ENCODE measurements around the gene ERC2.

Gene ERC2

DNA sequence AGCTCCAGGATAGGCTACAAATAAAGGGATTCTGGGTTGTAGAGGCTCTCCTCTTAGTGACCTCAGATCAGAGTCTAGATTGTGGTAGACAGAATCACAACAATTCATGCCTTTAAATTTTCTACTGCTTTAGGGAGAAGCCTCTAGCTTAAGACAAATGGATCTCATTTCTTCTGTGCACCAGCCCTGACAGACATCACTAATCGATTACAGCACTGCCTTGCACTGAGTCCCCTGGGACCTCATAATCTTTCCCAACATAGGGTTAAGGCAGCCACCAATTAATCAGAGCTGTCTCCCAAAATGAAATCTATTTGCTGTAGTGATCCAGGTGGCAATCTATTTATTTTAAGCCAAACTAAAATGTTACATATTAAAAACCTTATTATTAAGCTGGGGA is 544.6 kb downstream of the ERC2 start:
- no peak for DNase-seq (ENCODE audit: low spot score)

DNA sequence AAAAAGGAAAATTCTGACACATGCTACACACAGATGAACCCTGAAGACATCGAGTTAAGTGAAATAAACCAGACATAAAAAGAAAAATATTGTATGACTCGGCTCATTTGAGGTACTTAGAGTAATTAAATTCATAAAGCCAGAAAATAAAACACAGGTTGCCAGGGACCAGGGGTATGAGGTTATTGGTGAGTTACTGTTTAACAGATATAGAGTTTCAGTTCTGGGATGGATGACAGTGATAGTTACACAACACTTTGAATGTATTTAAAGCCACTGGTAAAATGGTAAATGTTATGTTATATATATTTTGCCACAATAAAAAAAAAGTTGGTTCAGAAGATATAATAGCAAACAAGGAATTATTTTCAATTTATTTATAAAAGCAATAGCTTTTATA is 545.1 kb downstream of the ERC2 start:
- DNase-seq (ENCODE audit: low spot score), result no peak

DNA sequence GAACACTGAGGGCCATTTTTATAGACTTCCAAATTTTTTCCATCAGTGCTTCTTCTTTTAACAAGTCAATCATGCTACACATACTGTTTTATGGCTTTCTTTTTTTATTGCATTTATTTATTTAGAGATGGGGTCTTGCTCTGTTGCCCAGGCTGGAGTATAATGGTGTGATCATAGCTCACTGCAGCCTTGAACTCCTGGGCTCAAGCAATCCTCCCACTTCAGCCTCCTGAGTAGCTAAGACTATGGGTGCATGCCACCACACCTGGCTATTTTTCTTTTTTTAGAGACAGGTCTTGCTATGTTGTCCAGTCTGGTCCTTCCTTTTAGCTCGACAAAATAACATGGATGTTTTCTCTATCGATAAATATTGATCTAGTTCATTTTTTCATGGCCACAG is 555.4 kb downstream of the ERC2 start:
- no peak for DNase-seq (ENCODE audit: low spot score)

DNA sequence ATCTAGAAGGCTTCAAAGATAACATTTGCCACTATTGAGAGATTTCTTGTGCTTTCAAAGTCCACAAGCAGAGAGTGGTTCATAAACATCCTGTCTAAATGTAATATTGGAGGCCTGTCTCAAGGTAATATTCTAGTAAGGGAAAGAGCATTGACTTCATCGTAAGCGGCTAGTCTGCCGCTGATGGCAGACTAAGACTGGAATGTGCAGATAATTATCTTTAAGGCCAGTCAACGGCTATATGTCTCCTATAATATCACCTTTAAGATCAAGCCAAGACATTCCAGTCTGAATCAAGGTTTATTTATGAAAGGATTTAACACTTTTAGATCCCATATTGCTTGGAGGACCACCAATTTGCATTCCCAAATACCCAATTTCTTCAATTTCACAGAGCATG is 557.0 kb downstream of the ERC2 start:
- DNase-seq (ENCODE audit: low spot score), result no peak

DNA sequence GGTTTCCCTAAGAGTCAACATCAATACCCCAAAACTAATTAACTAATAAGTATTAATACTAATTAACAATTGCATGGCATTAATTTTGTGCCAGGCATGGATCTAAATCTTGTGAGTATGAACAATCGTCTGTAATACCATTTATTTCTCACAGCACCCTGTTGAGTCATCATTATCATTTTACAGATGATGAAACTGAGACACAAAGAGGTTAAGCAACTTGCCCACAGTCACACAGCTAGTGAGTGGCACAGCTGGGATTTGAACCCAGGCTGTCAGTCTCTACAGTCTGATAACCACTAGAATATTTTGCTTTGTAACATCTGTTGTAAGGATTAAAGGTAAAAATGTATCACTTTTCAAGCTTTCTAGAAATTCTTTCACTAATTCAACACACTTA is 557.7 kb downstream of the ERC2 start:
- no peak for DNase-seq (ENCODE audit: low spot score)

DNA sequence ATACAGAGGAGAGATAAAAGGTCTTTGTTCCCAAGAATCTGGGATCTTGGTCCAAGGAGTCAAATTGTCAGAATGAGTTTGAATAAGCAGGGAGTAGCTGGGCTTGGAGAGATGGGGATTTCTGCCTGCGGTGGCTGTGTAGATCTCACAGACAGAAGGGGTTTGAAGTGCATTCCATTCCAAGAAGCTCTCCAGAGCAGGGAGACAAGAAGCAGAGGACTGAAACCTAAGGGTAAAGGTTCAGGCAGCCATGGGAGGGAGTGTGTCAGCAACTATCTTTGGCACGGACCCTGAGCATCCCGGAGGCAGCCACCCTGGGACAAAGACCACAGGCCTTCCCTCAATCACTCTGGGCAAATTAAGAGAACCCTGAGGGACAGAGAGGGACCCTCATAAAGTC is 558.9 kb downstream of the ERC2 start:
- DNase-seq (ENCODE audit: low spot score), result no peak

DNA sequence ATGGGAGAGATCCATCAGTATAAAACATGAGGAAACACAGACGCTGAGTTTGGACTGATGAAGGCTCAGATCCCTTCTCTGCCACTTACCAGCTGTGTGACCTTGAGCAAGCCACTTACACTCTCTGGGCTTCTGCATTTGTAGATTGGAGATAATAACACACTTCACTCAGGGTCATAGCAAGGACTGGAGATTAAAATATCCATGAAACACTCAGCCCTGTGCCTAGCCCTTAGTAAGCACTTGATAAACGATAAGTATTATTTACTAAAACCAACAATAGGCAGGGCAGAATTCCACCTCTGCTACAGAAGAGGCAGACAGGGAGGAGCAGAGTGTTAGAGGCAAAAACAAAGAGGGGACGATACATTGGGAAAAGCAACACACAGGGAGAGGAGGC is 560.7 kb downstream of the ERC2 start:
- DNase-seq (ENCODE audit: low spot score), result no peak

DNA sequence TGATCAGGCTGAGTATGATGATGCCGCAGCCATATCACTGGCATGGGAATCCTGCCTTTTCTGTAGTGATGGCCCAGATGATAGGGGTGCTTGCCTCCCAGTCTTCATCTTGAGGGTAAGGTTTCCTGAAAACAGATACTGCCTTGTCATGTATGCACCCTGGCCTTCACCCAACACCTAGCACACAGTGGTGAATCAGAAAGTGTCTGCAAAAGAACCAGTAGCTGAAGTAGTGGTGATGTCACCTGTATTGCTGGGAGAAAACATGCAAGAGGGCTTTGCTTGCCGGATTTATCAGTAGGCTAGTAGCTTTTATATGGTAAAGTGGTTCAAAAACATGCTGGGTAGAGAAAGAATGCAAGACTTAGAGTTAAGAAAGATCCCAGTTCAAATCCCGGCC is 561.4 kb downstream of the ERC2 start:
- DNase-seq (ENCODE audit: low spot score), result no peak

DNA sequence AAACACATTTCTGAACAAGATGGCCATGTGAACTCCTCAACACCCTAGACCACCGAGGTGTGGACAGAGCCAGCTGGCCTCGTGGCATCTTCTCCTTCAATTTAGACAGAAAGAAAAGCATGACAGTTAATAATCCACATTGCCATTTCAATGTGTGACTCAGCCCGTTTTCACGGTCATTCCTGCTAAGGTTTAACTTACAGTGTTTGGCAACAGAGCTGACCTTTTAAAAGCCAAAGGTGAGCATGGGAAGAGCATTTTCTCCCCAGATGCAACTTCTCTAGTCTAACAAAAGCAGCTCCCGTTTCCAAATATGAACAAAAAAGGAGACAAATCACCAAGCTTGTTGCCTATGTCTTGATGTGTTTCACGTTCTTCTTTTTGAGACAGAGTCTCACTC is 563.6 kb downstream of the ERC2 start:
- DNase-seq (ENCODE audit: low spot score), result no peak

DNA sequence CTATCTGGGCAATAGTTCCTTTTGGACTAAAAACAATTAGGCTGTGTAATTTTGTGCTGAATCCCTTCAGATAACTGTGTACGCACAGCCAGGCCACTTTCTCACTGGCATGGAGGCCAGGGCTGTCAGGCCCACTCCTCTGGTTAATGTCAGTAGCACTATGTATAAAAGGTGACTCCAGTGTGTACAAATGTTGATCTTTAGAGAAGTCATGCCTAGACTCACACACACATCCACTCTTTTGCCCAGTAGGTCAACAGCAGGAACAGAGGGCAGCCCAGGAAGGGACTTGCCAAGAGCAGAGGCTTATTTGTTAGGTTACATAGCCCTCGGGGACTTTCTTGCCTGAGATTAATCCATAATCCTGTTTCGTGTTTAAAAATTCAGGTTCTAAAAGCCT is 564.6 kb downstream of the ERC2 start:
- no peak for DNase-seq (ENCODE audit: low spot score)

DNA sequence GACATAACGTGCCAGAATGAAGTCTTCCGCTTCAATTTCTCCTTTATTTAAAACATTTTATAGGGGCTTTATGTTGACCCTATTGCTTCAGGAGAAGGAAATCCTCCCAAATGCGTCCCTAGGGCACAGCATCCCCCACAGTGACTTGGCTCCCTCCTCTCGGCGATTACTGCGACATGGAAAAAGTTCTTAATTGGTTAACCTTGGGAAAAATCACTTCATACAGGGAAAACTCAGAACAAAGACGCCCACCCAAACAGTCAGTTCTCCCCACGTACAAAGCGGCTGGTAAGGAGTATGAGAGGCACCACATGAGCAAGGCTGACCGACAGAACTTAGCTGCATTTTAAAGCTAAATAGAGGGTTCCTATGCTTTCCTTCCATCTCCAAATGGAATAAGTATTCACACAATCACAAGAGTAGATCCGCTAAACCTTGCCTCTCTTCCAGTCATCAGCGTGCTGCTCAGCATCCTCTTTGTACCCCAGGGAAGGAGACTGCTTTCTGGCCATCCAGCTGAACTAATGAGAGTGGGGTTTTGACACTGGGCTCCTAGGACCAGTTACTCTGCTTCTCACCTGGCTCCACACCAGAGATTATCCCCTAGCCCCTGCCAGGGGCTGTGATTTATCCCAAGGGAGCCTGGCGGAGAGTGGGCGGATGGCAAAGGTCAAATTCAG is 565.9 kb downstream of the ERC2 start:
- DNase-seq (ENCODE audit: low spot score), result no peak

DNA sequence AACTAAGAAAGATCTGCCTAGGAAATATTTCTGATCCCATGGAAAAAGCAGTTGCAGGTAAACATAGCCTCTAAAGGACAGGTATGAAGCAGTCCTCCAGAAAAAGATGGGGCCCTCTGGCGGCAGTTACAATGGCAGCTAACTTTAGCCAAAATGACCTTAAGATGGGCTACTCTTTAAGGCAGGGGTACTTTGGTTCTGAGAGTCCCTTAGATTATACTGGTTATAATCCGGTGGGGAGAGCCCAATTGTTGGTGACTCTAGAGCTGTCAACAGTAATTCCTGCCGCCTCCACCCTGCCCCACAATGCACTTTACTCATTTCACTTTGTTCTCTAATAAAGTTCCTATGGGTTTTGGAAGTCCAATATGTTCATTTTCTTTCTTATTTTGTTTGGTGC is 568.4 kb downstream of the ERC2 start:
- no peak for DNase-seq (ENCODE audit: low spot score)

DNA sequence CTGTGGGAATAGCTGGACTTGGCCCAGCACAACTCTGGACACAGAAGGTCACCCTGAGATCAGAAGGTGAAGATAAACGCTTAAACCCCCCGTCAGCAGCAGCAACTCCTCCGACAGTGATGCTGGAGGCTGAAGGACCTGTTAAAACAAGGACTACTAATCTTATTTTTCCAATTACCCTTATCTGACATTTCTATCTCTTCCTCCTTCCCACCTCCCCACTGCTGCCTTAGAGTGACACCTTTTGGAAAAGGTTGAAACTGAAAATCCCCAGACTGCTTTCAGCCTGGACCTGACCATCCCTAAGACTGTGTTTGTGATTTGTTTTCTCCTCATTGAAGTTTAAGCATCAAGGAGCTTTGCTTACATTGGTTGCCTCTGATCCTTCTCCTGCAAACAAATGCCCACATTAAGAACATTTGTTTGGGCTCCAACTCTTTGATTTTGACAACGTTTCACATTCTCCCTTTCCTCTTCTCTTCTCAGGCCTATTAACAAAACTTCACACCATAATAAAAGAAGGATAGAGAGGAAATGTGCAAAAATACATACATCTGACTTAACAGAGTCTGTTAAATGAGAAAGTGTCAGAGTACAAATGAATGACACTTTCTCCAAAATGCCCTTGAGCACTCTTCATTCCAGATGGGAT is 570.6 kb downstream of the ERC2 start:
- DNase-seq (ENCODE audit: low spot score), result no peak

DNA sequence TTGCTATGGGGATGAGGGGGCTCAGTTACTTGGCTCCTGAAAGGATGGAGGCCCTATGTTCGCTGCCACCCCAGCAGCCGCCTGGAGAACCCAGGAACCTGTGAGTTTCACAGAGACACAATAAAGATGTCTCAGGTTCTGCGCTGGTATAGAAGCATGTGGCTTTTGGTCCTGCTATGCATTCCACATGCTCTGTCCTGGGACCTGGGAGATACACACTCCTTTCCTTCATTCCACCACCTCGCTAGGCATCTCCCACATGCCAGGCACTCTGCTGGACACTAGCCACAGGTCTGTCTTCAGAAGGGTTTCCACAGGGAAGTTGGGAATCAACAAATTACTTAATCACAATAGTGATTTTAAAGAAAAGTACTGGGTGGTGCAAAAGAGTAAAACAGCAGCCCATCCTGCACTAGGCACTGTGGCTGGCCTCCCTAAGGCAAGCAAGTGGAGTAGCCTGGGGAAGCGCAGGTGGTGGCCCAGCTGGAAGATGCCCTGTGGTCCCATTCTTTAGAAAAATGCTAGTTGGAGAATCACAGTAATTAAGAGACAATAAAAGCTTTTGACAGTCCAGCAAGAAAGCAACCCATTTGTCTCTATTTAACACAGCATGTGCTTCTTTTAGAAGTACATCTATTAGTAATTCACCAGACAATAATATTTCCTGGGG is 572.2 kb downstream of the ERC2 start:
- no peak for DNase-seq (ENCODE audit: low spot score)

DNA sequence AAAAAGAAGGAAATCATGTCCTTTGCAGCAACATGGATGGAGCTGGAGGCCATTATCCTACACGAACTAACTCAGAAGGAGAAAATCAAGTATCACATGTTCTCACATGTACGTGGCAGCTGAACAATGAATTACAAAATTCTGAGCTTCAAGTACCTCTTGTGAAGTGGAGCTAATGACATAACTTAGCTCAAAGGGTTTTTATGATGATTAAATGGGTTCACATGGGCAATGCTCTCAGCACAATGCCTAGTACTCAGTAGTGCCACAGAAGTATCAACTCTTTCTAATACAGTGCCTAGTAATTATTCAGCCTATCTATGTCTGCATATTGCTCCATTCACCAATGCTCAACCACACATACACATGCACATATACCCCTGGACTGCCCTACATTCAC is 573.7 kb downstream of the ERC2 start:
- no peak for DNase-seq (ENCODE audit: low spot score)

DNA sequence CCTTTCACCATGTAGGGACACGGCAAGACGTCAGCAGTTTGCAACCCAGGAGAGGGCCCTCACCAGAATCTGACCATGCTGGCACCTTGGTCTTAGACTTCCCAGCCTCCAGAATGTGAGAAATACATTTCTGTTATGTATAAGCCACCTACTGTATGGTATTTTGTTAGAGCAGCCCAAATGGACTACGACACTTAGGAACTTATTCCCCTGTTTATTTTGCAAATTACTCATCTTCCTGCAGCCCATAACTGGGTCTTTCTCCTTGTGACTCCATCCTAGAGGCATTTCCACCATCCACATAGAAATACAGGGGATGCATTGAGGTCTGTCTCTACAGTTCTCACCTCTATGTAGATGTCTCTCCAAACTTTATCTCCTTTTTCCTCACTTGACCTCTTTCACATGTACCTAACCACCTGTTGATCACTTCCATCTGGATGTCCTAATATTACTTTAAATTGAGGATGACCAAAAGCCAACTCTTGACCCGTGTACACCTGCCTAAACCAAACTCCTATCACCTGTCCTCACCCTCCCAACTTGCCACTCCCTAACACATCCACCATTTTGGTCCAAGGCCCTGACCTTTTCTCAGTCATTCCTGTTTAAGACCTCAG is 575.1 kb downstream of the ERC2 start:
- no peak for DNase-seq (ENCODE audit: low spot score)

DNA sequence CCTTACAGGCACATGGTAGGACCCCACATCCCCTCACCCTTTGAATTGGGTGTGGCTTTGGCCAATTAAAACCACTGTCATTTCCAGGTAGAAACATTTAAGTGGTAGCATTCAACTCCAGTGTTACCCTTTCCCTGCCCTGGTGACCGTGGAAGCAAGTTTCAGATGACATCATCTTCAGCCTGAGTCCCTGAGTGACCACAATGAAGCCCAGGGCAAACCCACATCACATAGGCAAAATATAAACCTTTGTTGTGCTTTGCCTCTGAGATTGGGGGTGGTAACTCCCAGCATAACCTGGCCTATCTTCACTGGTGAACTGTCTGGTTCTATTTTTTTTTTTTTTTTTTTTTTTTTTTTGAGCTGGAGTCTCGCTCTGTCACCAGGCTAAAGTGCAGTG is 577.2 kb downstream of the ERC2 start:
- no peak for DNase-seq (ENCODE audit: low spot score)

DNA sequence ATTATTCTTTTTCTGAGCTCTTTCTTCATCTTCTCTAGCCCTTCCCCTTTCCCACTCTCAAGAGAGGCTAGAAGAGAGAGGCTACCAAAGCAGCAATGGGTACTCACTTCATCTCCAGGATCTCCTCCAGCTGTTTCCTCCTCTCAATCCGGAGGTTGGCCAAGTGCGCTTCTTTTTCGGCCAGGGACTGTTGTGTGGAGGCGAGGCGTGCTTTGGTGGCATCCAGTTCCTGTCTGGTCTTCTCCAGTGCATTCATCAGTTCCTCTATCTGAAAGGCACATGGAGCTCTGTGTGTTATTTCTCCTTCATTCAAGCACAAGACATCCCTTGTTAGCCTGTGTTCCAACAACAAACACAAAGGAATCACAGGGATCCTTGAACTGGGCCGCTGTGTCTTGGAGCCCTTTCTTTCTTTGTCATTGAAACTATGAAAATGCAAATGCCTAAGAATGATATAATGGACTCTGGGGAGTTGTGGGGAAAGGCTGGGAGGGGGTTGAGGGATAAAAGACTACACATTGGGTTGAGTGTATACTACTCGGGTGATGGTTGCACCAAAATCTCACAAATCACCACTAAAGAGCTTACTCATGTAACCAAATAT is 579.9 kb downstream of the ERC2 start:
- no peak for DNase-seq (ENCODE audit: low spot score)

DNA sequence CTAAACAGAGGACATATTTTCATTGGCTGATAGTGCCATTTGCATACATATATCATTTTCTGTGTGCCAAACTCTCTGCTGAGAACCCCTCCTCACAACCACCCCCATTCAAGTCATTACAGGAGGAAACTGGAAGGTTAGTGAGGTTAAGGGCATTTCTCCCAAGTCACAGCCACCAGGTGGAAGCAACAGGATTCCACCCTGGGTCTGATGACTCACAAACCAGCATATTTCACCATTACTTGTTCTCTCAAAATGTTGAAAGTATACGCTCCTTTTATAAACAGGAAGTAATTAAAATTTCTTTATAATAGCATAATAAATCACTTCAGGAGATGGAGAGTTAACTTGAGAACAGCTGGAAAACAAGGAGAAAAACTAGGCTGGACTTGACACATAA is 582.5 kb downstream of the ERC2 start:
- no peak for DNase-seq (ENCODE audit: low spot score)

DNA sequence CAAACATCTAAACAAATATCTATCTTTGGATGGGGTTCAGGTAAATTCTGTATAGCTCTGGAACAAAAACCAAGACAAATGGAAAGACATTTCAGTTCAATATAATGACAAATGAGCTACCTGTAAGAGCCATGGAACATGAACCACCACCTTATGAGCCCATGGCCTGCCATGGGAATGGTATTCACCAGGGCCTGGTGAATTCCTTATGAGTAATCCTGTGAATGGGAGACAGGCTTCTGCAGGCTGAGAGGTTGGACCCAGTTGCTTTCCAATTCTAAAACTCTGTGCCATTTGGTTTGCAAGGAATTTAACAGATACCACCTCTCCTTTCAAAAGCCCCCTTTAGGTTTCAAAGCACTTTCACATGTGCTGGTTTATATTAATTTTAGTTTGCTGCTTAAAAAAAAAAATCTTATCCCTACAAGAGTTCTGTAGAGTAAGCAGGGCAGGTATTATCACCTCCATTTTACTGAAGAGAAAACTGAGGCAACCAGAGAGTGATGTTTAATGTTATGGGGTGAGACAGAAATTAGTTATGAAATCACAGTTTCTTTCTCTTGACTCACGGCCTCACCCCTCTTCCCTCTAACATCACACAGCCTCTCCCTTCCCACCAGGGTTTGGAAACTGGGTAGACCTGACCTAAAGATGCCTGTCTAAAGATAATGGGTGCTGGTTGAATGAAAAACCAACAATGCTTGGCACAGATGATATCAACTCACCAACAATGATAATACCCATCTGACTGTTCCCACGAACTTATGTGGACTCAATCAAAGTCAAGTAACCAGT is 583.6 kb downstream of the ERC2 start:
- DNase-seq (ENCODE audit: low spot score), result no peak

DNA sequence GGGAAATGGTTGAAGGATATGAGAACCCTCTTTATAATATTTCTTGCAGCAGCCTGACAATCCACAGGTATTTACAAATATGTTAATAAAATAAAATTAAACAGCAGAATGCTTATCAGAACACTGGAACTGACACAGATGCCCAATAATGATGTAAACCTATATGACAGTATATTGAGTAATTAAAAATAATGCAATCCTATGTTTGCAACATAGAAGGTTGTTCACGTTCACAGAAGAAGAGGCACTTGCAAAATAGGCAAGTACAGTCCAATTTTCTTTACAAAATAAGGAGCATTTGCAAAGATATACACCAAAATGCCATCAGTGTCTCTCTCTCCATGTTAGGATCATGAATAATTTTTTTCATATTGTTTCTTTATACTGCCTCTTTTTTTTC is 584.2 kb downstream of the ERC2 start:
- no peak for DNase-seq (ENCODE audit: low spot score)

DNA sequence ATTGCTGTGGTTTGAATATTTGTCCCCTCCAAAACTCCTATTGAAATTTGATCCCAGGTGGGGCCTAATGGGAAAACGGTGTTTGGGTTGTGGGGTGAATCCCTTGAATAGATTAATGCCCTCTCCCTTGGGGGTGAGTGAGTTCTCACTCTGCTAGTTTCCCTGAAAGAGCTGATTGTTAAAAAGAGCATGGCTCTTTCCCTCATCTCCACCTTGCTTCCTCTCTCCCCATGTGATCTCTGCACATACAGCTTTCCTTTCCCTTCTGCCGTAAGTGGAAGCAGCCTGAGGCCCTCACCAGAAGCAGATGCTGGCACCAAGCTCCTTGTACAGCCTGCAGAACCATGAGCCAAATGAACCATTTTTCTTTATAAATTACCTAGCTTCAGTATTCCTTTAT is 586.3 kb downstream of the ERC2 start:
- no peak for DNase-seq (ENCODE audit: low spot score)

All from ecto neural progenitor cell (in vitro differentiated cells).